Stomach (tissue), 4 donors: Measurements from ENCODE around the gene KASH5.

Experiments
- EP300 ChIP-seq: sonication (generic); formaldehyde crosslinking; IDR thresholded peaks from one replicate; pipeline ENCODE4 v1.6.1; 2017; ENCODE audit warnings: antibody characterized with exemption
- POLR2A ChIP-seq, 4 donors: fragments of 450-650 bp; IDR thresholded peaks; one replicate each; pipeline ENCODE4 v1.6.1; 2016; ENCODE audit warnings: antibody characterized with exemption in 4 of 4, control low read depth in 2 of 4, mild to moderate bottlenecking in 1 of 4, moderate library complexity in 1 of 4
- POLR2AphosphoS5 ChIP-seq, 3 donors: sonication (generic); formaldehyde crosslinking; IDR thresholded peaks; one replicate each; pipeline ENCODE4 v1.6.1; 2016; ENCODE audit warnings: antibody characterized with exemption in 3 of 3
- TF ChIP-seq, protein P1 (sequence below), 7 experiments: fragments of 450-650 bp in 4 of 7; fragments of 200-600 bp in 3 of 7; sonication (generic) in 3 of 7; IDR thresholded peaks; one replicate each; pipeline ENCODE4 v1.5.1; 2016 to 2019; ENCODE audit warnings: antibody characterized with exemption in 7 of 7, control low read depth in 2 of 7, mild to moderate bottlenecking in 1 of 7

DNA sequence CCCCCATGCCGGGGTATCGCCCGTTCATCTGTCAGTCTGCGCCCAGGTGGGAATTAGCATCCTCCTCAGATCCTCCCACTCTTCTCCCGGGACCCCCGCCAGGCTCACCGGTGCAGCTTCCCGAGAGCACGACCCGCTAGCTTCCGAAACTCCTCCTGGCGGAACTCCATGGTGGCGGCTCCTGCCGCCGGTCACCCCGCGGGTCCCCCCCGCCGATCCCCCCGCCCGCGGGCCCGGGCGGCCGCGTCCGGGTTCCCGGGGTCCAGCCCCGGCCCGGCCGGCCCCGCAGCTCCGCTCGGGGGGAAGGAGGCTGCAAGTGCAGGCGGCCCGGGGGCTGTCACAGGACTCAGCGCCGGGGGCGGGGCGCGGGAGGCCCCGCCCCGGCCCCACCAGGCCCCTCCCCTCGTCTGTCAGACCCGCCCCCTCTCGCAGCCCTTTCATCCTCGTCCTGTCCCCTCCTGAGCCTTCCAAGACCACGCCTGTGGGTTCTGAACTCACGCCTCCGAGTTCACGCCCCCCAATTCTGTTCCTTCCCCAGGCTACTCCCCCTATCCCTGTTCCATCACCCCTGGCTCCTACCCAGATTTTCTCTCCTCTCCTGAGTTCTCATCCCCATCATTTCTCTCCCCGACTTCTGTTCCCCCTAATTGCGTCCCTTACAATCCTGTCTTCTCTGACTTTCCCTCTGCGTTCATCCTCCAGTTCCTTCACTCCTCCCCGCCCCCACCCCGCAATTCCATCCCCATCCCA is 53.3 kb downstream of the KASH5 start, which contains the start of gene SLC17A7:
- TF ChIP-seq POLR2A (IDR thresholded peaks at IDR 0.05) (no peak), POLR2AphosphoS5 (IDR thresholded peaks at IDR 0.05) (no peak), EP300 (no peak)
- TF ChIP-seq, protein P1, sequence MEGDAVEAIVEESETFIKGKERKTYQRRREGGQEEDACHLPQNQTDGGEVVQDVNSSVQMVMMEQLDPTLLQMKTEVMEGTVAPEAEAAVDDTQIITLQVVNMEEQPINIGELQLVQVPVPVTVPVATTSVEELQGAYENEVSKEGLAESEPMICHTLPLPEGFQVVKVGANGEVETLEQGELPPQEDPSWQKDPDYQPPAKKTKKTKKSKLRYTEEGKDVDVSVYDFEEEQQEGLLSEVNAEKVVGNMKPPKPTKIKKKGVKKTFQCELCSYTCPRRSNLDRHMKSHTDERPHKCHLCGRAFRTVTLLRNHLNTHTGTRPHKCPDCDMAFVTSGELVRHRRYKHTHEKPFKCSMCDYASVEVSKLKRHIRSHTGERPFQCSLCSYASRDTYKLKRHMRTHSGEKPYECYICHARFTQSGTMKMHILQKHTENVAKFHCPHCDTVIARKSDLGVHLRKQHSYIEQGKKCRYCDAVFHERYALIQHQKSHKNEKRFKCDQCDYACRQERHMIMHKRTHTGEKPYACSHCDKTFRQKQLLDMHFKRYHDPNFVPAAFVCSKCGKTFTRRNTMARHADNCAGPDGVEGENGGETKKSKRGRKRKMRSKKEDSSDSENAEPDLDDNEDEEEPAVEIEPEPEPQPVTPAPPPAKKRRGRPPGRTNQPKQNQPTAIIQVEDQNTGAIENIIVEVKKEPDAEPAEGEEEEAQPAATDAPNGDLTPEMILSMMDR (IDR thresholded peaks at IDR 0.05): no peak
